Coronary artery (tissue), 2 donors: ENCODE results near the gene SHOX.

Source experiments
- DNase-seq: peaks from one replicate; pipeline ENCODE4 v3.0.0-alpha.2; 2017; ENCODE audit warnings: low spot score
- H3K27ac ChIP-seq, 2 donors: fragments of 200-600 bp; sonication (generic); one replicate each; pipeline ENCODE4 v1.5.1; 2016 to 2019
- H3K4me3 ChIP-seq: fragments of 200-600 bp; sonication (generic); 2 replicates; pipeline ENCODE4 v1.5.1; 2016; ENCODE audit warnings: mild to moderate bottlenecking, moderate library complexity
- CTCF ChIP-seq: fragments of 200-600 bp; sonication (generic); IDR thresholded peaks from one replicate; pipeline ENCODE4 v1.5.1; 2019; ENCODE audit warnings: antibody characterized with exemption

SHOX gene

DNA sequence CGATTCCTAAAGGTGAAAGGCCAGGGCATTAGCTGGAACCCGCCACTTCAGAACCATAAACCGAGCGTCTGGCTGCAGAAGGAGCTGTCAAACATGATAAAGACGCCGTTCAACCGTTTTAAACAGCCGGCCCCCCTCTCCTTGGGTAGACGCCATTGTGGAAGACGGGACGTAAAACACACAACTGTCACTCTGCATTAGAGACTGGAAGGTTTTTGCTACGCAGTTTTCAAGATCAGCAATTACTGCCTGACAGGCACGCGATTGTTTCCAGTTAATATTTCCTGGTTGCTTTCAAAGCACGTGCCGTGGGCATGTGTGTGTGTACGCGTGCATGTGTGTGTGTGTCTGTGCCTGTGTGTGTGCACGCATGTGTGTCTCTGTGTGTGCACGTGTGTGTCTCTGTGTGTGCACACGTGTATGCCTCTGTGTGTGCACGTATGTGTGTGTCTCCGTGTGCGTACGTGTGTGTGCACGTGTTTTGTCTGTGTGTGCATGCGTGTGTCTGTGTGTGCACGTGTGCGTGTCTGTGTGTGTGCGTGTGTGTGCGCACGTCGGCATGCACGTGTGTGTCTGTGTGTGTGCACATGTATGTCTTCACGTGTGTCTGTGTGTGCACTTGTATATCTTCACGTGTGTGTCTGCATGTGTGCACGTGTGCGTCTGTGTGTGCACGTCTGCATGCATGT lies 48.8 kb downstream of the SHOX start:
- H3K4me3 ChIP-seq, result no peak overlapping the region
- DNase-seq, result no peak
- H3K27ac ChIP-seq, result no peak overlapping the region
- no peak for TF ChIP-seq CTCF

GRCh38 chrX:680062-680461 lies 49.5 kb downstream of the SHOX start:
- no peak for TF ChIP-seq CTCF
- Histone ChIP-seq H3K4me3 (no peak overlapping the region), H3K27ac (no peak overlapping the region)
- no peak for DNase-seq

GRCh38 chrX:681989-682388 lies 51.4 kb downstream of the SHOX start:
- Histone ChIP-seq H3K4me3 (no peak overlapping the region), H3K27ac (no peak overlapping the region)
- DNase-seq, result no peak
- TF ChIP-seq CTCF, result no peak

DNA sequence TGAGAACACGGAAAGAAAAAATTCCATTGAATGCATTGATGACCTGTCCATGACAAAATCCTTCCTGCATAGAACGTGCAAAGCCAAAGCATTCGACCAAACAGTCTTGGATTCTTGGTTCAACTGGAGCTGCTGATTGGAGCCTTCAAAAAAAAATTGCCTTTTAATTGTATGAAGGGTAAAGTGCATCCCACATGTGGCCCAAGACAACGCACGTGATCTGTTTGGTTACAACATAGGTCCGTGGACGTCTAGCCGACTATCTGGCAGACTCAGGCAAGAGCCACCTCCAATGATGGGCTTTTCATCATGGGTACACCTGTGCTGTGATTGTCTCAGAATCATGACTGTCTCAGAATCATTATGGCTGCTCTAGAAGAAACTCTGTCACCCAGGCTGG lies 52.3 kb downstream of the SHOX start:
- H3K4me3 ChIP-seq, result no peak overlapping the region
- no peak overlapping the region for H3K27ac ChIP-seq
- DNase-seq, result no peak
- TF ChIP-seq CTCF, result no peak

DNA sequence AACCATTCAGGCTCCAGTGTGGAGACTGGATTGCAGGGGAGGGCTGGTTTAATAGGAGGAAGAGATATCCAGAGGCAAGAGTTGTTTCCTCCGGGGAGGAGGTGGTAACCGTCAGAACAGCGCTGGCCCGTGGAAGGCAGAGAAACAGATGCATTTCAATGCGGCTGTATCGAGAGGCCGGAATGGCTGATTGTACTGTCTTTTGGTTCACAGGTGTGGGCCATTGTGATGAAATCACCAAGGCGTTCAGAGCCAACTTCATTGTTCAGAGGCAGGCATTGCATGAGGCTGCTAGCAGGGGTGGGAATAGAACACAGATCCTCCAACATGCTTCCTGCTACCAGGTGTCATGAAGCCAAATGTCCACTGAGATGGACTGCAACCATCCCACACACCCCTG lies 53.0 kb downstream of the SHOX start:
- Histone ChIP-seq H3K4me3 (no peak overlapping the region), H3K27ac (no peak overlapping the region)
- TF ChIP-seq CTCF, result no peak
- DNase-seq, result no peak

DNA sequence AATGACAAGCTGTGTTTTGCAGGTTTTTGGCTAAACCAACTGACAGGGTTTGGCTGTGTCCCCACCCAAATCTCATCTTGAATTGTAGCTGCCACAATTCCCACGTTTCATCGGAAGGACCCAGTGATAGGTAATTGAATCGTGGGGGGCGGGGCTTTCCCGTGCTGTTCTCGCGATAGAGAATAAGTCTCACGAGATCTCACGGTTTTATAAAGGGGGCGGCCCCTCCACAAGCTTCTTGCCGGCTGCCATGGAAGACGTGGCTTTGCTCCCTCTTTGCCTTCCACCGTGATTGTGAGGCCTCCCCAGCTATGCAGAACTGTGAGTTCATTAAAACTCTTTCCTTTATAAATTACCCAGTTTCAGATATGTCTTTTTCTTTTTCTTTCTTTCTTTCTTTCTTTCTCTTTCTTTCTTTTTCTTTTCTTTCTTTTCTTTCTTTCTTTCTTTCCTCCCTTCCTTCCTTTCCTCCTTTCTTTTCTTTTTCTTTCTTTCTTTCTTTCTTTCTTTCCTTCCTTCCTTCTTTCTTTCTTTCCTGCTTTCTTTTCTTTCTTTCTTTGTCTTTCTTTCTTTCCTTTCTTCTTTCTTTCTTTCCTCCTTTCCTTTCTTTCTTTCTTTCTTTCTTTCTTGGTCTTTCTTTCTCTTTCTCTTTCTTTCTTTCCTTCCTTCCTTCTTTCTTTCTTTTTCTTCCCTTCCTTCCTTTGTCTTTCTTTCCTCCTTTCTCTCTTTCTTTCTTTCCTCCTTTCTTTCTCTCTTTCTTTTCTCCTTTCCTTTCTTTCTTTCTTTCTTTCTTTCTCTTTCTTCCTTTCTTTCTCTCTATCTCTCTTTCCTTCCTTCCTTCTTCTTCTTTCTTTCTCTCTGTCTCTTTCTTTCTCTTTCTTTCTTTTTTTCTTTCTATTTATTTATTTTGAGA lies 54.8 kb downstream of the SHOX start:
- TF ChIP-seq CTCF, result no peak
- H3K4me3 ChIP-seq, result no peak overlapping the region
- DNase-seq, result no peak
- H3K27ac ChIP-seq, result no peak overlapping the region

GRCh38 chrX:689983-690382 lies 59.4 kb downstream of the SHOX start:
- DNase-seq, result no peak
- Histone ChIP-seq H3K4me3 (no peak overlapping the region), H3K27ac (no peak overlapping the region)
- no peak for TF ChIP-seq CTCF
